Transverse colon (tissue), 4 donors: ENCODE data around the gene SLC49A3.

Experiments used
- CTCF ChIP-seq, 5 experiments: fragments of 200-600 bp in 3 of 5; fragments of 450-650 bp in 2 of 5; sonication (generic) in 3 of 5; IDR thresholded peaks; 1 replicate in 2 of 5; 2 replicates in 3 of 5; pipeline ENCODE4 v1.5.1; 2016 to 2017; ENCODE audit warnings: antibody characterized with exemption in 5 of 5, inconsistent platforms in 3 of 5, mild to moderate bottlenecking in 2 of 5, moderate library complexity in 1 of 5
- EP300 ChIP-seq: sonication (generic); formaldehyde crosslinking; IDR thresholded peaks from one replicate; pipeline ENCODE4 v1.6.1; 2017; ENCODE audit warnings: antibody characterized with exemption, low read depth
- POLR2A ChIP-seq: fragments of 450-650 bp; IDR thresholded peaks from one replicate; pipeline ENCODE4 v1.6.1; 2016; ENCODE audit warnings: antibody characterized with exemption, mild to moderate bottlenecking, moderate library complexity
- POLR2AphosphoS5 ChIP-seq, 3 donors: sonication (generic); formaldehyde crosslinking; IDR thresholded peaks; one replicate each; pipeline ENCODE4 v1.6.1; 2016; ENCODE audit warnings: antibody characterized with exemption in 3 of 3

DNA sequence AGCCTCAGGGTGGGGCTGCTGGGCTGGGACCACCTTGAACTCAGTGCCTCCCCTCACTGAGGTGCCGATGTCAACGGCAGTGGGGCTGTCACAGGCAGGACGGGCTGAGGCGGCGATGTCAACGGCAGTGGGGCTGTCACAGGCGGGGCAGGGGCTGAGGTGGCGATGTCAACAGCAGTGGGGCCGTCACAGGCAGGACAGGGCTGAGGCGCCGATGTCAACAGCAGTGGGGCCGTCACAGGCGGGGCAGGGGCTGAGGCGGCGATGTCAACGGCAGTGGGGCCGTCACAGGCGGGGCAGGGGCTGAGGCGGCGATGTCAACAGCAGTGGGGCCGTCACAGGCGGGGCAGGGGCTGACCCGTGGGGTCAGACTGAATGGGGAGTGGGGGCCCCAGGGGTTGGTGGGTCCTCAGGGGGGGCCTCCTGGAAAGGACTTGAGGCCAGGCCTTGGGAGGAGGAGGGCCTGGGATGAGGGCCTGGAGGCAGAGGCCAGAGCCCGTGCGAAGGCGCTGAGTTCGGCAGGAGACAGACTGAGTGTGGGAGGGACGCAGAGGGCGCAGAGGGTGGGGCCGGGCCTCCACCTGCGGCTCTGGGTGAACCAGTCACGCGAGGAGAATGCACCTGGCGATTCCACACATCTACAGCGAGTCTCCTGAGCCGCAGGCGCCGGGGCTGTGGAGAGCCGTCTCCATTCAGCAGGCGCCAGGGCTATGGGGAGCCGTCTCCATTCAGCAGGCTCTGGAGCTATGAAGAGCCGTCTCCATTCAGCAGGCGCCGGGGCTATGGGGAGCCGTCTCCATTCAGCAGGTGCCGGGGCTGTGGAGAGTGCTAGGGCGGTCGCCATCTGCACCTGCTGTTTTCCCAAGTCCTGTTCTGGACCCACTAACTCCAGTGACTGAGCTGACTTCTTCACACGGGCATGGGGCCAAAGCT is 37.7 kb downstream of the SLC49A3 start:
- no peak for TF ChIP-seq CTCF (IDR thresholded peaks at IDR 0.05)
- no peak for TF ChIP-seq EP300
- TF ChIP-seq POLR2A: no peak
- no peak for TF ChIP-seq POLR2AphosphoS5 (IDR thresholded peaks at IDR 0.05)
